CD4-positive, alpha-beta T cell treated with Interleukin-17A for 4 hours (primary cell): ENCODE data around the gene CYB561D2.

ENCODE experiments used
- DNase-seq: peaks from one replicate; pipeline ENCODE4 v3.0.0-alpha.2; 2020; ENCODE audit warnings: mixed read lengths

Gene CYB561D2

DNA sequence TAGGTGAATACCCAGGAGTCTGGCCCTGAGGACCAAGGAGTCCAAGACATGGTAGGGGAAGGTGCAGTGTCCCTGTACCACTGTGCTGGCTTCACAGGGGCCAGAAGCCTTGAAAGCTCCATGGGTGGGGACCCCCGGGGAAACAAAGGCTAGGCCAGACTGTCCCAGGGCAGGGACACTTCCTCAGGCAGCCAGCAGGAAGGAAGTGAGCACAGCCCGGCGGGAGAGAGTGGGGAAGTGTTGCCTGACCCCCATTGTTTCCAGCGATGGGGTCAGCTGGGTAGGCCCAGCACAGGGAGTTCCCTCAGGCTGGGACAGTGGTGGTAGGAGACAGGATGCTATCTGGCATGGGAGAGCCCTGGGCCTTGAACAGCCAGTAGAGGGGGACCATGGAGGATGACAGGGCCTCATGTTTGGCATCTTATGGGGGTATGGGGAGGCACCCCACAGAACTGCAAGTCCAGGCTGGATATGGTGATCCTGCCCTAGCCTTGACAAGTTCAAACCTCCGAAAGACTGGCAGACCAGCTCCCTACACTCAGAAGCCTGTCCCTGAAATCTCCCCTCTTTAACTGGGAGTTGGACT lies 27.0 kb upstream of the CYB561D2 start:
- no peak for DNase-seq

DNA sequence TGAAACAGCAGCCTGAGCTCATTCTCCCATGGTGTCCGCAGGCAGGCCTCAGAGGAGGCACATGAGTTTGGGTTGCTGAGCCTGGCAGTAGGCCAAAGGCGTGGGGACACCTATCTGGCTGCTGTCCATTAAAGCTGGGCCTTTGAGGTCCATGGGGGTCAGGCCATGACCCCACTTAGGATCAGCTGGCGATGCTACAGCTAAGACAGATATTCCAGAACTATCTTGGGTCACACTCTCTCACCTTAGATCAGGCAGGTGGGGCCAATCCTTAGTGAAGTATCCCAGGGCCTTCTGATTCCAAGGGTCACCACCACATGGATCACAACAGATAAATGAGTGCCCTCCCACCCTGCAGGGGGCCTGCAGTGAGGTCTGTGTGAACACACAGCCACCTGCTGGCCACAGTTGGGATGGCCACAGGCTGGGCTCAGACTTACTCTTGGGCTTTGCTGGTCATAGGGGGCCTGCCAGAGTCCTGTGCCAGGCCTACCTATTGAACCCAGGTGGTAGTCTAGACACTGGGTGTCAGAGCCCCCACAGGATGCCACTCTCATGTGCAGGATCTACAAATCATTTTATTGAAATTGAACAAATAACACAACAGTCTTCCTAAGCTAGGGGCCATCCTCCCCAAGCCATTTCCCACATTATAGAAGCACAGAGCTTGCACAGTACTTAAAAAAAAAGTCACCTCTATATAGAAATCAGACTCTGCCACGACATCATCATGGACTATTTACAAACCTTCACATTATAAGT lies 26.1 kb upstream of the CYB561D2 start:
- DNase-seq = peak; percentile 70

GRCh38 chr3:50325113-50325480 lies 25.6 kb upstream of the CYB561D2 start:
- DNase-seq = no peak

GRCh38 chr3:50325497-50326181 lies 25.0 kb upstream of the CYB561D2 start:
- DNase-seq = no peak

DNA sequence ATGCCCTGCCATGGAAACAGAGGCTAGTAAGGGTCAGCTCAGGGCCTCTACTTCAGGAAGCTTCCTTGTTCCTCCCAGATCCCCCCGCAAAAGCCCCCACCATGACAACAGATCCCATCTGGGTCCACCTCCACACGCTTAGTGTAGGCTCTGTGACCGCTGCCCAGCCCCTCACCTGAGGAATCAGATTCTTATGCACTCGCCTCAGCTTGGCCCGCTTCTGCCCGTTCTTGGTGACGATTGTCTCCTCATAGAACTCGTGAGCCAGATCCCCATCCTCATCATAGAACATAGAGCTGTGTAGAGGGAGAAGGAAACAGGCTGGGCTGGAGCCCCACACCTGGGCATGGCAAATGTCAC lies 24.5 kb upstream of the CYB561D2 start:
- peak; percentile 1 for DNase-seq

DNA sequence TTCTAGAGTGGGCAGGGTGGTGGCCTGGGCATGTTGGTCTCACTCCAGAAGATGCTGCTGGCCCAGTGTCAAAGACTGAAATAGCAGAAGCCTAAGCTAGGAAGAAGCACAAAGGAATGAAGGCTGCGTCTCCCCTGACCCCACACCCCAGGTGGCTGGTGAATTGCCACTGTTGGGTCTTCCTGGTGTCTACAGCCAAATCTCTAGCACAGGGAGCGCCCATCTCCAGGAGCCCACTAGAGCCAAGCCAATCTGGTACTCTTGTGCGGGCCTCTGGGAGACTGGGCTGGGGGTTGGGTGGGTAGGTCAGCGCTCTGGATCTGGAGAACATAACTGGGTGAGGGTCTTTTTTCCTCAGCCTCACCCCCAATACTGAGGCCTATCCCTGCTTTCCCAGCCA lies 23.5 kb upstream of the CYB561D2 start:
- no peak for DNase-seq

DNA sequence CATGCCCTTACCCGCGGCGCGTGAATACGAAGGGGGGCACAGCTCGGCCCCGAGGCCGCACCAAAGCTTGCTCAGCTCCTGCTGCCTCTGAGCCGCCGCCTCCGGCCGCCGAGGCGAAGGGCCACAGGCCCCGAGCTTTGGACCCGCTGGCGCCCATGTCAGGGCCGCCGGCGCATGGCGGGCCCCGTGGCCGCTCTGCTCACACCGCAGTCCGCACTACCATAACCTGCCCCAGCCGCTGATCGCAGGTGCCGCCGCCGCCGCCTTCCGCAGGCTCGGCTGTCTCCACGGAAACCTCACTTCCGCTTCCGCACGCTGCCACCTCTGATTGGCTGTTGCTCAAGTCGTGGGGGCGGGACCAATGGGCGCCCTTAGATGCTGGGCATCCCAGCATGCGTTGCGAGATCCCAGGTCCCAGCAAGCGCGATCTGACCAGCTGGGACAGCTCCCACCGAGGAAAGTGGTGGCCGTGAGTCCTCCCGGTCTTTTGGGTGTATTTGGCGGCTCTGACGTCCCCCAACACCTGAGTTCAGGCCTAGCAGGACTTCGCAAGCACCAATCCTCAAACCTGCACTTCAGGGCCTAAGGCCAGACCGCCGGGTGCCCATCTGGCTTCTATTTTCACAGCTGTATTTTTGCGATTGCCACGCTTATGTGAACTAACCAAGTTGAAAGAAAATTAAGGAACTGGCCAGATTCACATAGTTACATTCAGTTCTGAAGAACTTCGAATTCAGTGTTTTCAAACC lies 22.5 kb upstream of the CYB561D2 start, which contains the start of gene TUSC2:
Gene TUSC2 (minus strand): TSS at position 281 of the 749 bp plus-strand sequence. CDS start 124 bp downstream, at position 157.
- DNase-seq = peak; percentile 97

DNA sequence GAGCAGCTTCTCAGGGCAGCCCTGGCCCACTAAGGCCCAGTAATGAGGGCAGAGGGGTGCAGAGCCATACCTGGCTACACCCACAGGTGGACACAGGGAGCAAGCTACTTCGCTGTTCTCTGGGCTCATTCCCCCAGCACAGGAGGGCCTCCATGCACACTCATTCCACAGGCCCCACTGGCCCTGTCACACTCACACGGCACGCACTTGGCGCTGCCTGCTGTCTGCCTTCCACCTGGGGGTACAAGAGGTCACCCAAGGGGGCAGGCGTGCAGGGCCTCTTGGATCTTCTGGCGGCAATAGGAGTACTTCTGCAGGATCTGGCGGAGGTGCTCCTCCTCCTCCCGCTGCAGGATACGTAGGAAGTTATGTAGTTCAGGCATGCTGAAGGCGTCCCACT lies 20.3 kb upstream of the CYB561D2 start:
- DNase-seq = peak; percentile 0

DNA sequence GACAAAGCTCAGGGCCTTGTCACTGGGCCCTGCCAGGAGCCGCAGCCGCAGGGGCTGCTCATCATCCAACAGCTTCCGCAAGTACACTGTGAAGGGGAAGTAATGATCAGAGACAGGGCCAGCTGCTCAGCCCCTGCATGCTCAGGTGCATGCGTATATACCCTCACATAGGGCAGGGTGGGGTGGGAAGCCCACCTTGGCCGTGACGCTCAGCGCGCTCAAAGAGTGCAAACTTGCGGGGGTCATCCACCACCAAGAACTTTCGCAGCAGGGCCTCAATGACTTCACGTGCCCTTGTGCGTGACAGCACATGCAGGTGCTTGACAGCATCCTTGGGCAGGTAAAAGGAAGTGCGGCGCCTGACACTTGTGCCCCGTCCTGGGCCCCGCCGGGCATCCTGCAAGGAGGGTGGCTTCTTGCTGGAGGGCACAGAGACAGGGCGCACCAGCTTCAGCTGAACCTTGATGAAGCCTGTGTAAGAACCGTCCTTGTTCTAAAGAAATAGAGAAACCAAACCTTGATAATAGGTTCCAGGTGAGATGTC lies 19.2 kb upstream of the CYB561D2 start:
- no peak for DNase-seq

- no peak for DNase-seq
Measured at GRCh38 chr3:50333744-50334328, 16.8 kb upstream of the CYB561D2 start.

GRCh38 chr3:50334339-50335075 lies 16.2 kb upstream of the CYB561D2 start:
- DNase-seq = no peak

DNA sequence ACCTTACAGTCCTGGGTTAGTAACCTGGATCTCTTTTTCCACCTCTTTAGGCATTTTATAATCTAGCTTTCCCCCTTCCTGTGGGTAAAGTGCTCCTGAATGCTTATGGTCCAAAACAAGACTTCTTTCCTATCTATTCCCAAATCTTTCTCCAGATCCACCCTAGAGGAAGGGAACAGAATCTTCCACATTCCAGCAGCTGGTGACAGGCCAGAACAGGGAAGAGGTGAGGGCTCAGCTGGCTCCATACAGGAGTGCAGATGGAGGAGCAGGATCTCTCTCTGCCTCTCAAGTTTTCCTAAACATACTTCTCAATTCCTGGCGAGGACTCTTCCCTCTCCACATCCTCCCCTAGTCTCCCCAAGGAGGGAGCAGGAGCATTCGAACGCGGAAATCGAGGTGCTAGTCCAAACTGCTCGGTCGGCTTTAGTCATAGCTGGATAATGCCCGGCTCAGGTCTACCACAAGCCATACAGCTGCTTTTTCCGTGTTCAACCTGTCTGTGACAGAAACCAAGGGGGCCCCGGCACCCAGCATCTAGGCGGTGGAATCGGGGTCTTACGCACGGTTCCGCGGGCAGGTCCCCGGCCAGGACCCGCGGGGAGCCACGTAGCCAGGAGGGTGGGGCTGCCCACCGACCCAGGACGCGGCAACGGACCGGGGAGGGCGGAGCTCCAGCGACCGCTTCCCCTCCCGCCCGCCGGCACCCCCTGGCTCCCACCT lies 14.0 kb upstream of the CYB561D2 start:
- DNase-seq = no peak

DNA sequence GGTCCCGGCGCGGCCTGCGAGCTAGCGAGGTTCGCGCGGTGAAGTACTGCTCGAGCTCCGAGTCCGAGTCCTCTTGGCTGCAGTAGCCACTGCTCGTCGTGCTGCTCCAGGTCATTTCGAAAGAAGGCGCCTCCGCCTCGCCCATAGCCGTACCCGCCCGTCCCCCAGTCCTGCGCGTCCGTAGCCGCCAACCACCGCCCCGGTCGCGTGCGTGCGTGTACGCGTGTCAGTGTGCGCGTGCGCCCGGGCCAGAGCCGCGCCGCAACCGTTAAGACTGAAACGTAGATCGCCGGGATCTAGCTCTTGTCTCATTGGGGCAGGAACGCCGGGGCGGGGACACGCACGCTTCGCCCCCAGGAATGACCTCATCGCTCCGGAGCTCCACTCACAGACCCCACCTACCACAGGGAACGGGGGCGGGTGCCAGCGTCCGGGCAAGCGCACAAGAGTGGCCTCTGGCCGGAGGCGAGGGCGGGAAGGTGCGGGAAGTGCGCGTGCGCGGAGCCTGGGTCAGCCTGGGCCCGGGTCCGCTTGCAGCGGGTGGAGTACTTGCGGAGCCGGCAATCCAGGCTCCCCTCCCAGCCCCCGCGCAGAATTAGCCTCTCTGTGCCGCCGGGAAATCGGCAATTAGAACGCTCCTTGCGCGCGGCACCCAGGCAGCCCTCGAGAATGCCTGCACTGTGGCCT lies 13.3 kb upstream of the CYB561D2 start:
- peak; percentile 97 for DNase-seq

DNA sequence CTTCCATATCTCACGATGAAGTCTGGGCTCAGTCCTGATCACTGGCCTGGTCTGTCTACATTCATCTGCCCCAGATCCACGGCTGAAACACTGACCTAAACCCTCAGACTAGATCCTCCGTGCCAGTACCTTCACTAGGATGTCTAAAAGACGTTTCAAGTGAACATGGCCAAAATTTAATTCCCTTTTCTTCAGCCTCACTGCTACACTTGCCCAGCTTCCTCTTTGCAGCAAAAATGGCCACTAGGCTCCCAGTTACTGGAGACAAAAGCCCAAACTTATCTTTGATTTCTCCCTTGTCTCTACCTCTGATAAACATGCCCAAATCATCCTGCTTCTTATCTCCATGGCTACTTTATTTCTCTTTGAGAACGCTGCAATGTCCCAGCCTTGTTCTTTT lies 11.7 kb upstream of the CYB561D2 start:
- DNase-seq = no peak

GRCh38 chr3:50339485-50340146 lies 11.0 kb upstream of the CYB561D2 start:
- DNase-seq = no peak

GRCh38 chr3:50340147-50340447 lies 10.6 kb upstream of the CYB561D2 start:
- no peak for DNase-seq

DNA sequence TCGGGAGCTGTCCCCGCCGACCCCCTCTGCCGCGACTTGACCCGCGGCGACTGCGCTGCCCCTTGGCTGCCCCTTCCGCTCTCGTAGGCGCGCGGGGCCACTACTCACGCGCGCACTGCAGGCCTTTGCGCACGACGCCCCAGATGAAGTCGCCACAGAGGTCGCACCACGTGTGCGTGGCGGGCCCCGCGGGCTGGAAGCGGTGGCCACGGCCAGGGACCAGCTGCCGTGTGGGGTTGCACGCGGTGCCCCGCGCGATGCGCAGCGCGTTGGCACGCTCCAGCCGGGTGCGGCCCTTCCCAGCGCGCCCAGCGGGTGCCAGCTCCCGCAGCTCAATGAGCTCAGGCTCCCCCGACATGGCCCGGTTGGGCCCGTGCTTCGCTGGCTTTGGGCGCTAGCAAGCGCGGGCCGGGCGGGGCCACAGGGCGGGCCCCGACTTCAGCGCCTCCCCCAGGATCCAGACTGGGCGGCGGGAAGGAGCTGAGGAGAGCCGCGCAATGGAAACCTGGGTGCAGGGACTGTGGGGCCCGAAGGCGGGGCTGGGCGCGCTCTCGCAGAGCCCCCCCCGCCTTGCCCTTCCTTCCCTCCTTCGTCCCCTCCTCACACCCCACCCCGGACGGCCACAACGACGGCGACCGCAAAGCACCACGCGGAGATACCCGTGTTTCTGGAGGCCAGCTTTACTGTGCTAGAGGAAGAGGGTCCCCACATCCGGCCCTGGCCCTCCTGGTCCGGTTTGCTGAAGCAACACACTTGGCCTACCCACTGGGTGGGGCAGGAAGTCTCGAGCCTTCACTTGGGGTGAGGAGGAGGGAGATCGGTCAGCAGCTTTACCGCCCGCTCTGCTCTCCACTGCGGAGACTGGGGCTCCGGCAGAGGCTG lies 10.0 kb upstream of the CYB561D2 start, which contains the start of gene RASSF1:
Gene RASSF1 (minus strand): TSS at position 389 of the 882 bp plus-strand sequence. CDS start 31 bp downstream, at position 358.
- DNase-seq = peak; percentile 69

- no peak for DNase-seq
Measured at GRCh38 chr3:50341537-50341936, 9.1 kb upstream of the CYB561D2 start.
